Immature natural killer cell (primary cell): ENCODE measurements around the gene MFSD6. TPM values are rescaled to one million over a fixed set of nuclear protein-coding genes. Genes with fewer than 3 reads are reported as not detected.
A peak's percentile ranks its signal among the peaks of the same experiment; 100 is the strongest.

ENCODE experiments used
- DNase-seq, 3 donors: peaks; one replicate each; pipeline ENCODE4 v3.0.0; 2022; ENCODE audit warnings: mixed read lengths in 1 of 3
- H3K27ac Mint-ChIP-seq, 6 donors: one replicate each; pipeline ENCODE4 v1.8.0; 2020; ENCODE audit warnings: mixed read lengths in 6 of 6, mild to moderate bottlenecking in 5 of 6, inconsistent platforms in 4 of 6, moderate library complexity in 3 of 6
- H3K27me3 Mint-ChIP-seq, 3 donors: one replicate each; pipeline ENCODE4 v1.8.0; 2020 to 2021; ENCODE audit warnings: low read depth in 3 of 3, mild to moderate bottlenecking in 3 of 3, mixed read lengths in 3 of 3, moderate library complexity in 3 of 3, inconsistent platforms in 1 of 3
- H3K36me3 Mint-ChIP-seq, 3 donors: one replicate each; pipeline ENCODE4 v1.8.0; 2020; ENCODE audit warnings: mixed read lengths in 3 of 3, inconsistent platforms in 2 of 3, mild to moderate bottlenecking in 2 of 3
- H3K4me1 Mint-ChIP-seq, 2 donors: one replicate each; pipeline ENCODE4 v1.8.0; 2020; ENCODE audit warnings: inconsistent platforms in 2 of 2, mild to moderate bottlenecking in 2 of 2, mixed read lengths in 2 of 2, moderate library complexity in 1 of 2
- H3K4me3 Mint-ChIP-seq, 5 donors: one replicate each; pipeline ENCODE4 v1.8.0; 2020; ENCODE audit warnings: mild to moderate bottlenecking in 5 of 5, mixed read lengths in 5 of 5, inconsistent platforms in 3 of 5, moderate library complexity in 3 of 5
- H3K9me3 Mint-ChIP-seq, 6 donors: one replicate each; pipeline ENCODE4 v1.8.0; 2020; ENCODE audit warnings: mild to moderate bottlenecking in 6 of 6, mixed read lengths in 6 of 6, inconsistent platforms in 4 of 6, moderate library complexity in 3 of 6
- polyA plus RNA-seq, 3 donors: library from polyadenylated mRNA; unstranded; fragments of 300-500 nt; fragmentation: Illumina TruSeq; gene quantifications; one replicate each; pipeline ENCODE4 v1.2.3, GENCODE V29; 2021

MFSD6 gene
- polyA plus RNA-seq, 3 donors from 2014 or later, result 7.3 to 35.1 (median 8.5) TPM

DNA sequence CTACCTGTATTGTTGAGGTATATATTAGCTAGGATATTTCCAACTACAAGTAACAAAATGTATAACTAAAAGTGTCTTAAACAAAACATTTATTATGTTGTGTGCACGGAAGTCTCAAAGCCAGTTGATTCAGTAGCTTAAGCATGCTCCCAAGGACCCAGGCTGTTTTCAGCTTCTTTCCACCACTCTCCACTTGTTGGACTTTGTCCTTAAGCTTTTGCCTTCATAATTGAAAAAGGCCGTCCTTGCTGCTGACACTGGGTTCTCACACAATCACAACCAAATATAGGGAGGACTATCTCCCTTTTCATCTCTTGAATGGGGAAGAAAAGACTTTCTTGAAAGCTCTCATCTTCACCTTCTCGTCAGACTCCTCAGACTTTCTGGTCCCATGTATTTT lies 138.6 kb downstream of the MFSD6 start:
- no peak overlapping the region for H3K4me3 Mint-ChIP-seq
- peaks cover 0 to 4% (median 0%) of the 10 kb centered on the region in 3 donors for H3K27me3 Mint-ChIP-seq
- H3K27ac Mint-ChIP-seq, result peak overlapping the region in 3 of 6 donors; percentile 42 to 73 (median 56)
- no peak for DNase-seq
- peaks cover 6 to 14% (median 10%) of the 10 kb centered on the region in 6 donors for H3K9me3 Mint-ChIP-seq
- peaks cover 11 to 12% of the 10 kb centered on the region in 2 donors for H3K4me1 Mint-ChIP-seq
- peaks cover 4 to 17% (median 12%) of the 10 kb centered on the region in 3 donors for H3K36me3 Mint-ChIP-seq

DNA sequence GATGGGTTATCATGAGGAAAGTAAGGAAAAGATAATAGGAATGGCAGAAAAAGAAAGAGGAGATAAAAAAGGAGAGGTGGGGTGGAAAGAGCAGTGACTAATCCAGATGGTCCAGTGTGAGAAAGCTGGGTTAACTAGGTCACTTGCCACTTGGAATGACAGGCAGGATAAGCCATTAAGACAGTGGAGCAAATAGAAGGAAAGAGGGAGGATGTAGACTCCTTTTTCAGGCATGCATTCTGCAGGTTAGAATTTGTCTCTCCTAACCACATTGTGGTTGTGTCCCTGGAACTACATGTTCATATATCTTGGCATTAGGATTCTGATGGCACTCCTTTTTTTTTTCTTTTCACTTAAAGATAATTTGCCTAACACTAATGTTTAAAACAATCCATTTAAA lies 139.7 kb downstream of the MFSD6 start:
- Mint-ChIP-seq H3K9me3 (peaks cover 0 to 4% (median under 1%) of the 10 kb centered on the region in 6 donors), H3K36me3 (peaks cover 0 to 5% (median 2%) of the 10 kb centered on the region in 3 donors), H3K4me3 (no peak overlapping the region), H3K27ac (peak overlapping the region in 3 of 6 donors; percentile 5 to 58 (median 7)), H3K4me1 (peaks cover 18 to 21% of the 10 kb centered on the region in 2 donors), H3K27me3 (peaks cover 0 to 5% (median 0%) of the 10 kb centered on the region in 3 donors)
- no peak for DNase-seq

DNA sequence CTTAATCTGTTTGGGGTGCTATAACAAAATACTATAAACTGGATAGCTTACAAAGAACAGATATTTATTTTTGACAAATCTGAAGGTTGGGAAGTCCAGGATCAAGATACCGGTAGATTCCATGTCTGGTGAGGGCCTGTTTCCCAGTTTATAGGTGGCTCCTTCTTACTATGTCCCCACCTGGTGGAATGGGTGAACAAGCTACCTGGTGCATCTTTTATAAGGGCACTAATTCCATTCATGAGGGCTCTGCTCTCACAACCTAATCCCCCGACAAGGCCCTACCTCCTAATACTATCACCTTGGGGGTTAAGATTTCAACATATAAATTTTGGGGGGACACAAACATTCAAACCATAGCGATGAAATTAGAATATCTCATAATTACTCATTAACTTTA lies 142.0 kb downstream of the MFSD6 start:
- H3K9me3 Mint-ChIP-seq, result no peaks in the 10 kb centered on the region
- peak overlapping the region in 3 of 6 donors; percentile 13 to 96 (median 67) for H3K27ac Mint-ChIP-seq
- peaks cover 0 to 4% (median 0%) of the 10 kb centered on the region in 3 donors for H3K36me3 Mint-ChIP-seq

More for the DNA sequence above, 142.0 kb downstream of the MFSD6 start:
- Mint-ChIP-seq H3K4me3 (no peak overlapping the region), H3K4me1 (peaks cover 21% of the 10 kb centered on the region in 2 donors), H3K27me3 (peaks cover 0 to 5% (median 0%) of the 10 kb centered on the region in 3 donors)
- no peak for DNase-seq

Other genes starting within 250 kb of the MFSD6 start
- 10 to 100 TPM; 15.2 to 26.8 (median 21.4) TPM for gene HIBCH, start 88.5 kb upstream of the MFSD6 start, polyA plus RNA-seq
- gene INPP1, start 64.8 kb upstream of the MFSD6 start, polyA plus RNA-seq, result 10 to 100 TPM in 2 of 3 donors, 1 to 10 TPM in 1; 7.6 to 19.3 (median 13.4) TPM
- 10 to 100 TPM; 10.4 to 20.0 (median 11.4) TPM for gene NEMP2, start 126.4 kb downstream of the MFSD6 start, polyA plus RNA-seq
- gene NAB1, start 240.7 kb downstream of the MFSD6 start, polyA plus RNA-seq, result 1 to 10 TPM; 1.4 to 3.8 (median 3.3) TPM